Erythroblast (primary cell): ENCODE measurements around the gene STX5.

Source experiments
- GATA1 ChIP-seq: IDR thresholded peaks from 2 replicates; pipeline ENCODE4 v1.6.1; 2011; ENCODE audit warnings: low read depth, mild to moderate bottlenecking, control low read depth, low read length, moderate library complexity
- POLR2A ChIP-seq: IDR thresholded peaks from 2 replicates; pipeline ENCODE4 v1.6.1; 2011; ENCODE audit warnings: mild to moderate bottlenecking, low read length

DNA sequence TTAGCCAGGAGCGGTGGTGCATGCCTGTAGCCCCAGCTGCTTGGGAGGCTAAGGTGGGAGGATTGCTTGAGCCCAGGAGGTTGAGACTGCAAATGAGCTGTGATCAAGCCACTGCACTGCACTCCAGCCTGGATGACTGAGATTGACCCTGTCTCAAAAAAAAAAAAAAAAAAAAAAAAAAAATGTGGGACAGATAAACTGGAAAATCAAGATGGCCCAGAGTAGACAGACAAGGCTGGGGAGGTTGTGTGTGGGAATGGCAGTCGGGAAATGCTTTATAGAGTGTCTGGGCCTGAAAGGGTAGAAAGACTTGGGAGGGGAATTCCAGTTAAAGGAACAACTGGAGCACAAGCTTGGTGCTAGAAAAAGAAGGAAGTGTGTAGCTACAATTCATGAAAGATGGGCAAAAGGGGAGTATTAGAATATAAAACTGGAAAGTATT, 25.7 kb upstream of the STX5 start:
- TF ChIP-seq POLR2A, result no peak
- no peak for TF ChIP-seq GATA1
